Muscle of leg (tissue), 11 donors: Measurements from ENCODE around the gene OSGIN1. TPM values are rescaled to one million over a fixed set of nuclear protein-coding genes. Genes with fewer than 3 reads are reported as not detected.

ENCODE experiments used
- DNase-seq: peaks from one replicate; pipeline ENCODE4 v3.0.0; 2013
- H3K27ac ChIP-seq: one replicate; pipeline ENCODE4 v1.5.1; 2013; ENCODE audit warnings: mild to moderate bottlenecking, low read length, control low read depth
- H3K27me3 ChIP-seq: one replicate; pipeline ENCODE4 v1.6.1; 2013; ENCODE audit warnings: low read length; ENCODE audit not compliant: control insufficient read depth, insufficient read depth
- H3K36me3 ChIP-seq: one replicate; pipeline ENCODE4 v1.6.1; 2013; ENCODE audit warnings: low read length; ENCODE audit not compliant: control insufficient read depth, insufficient read depth
- H3K4me1 ChIP-seq: one replicate; pipeline ENCODE4 v1.6.1; 2013; ENCODE audit warnings: low read length; ENCODE audit not compliant: control insufficient read depth, insufficient read depth
- H3K4me3 ChIP-seq: one replicate; pipeline ENCODE4 v1.5.1; 2013; ENCODE audit warnings: low read length, control low read depth
- H3K9me3 ChIP-seq: replicated peaks from 2 replicates; pipeline ENCODE4 v1.6.1; 2013; ENCODE audit warnings: low read depth, low read length; ENCODE audit not compliant: control insufficient read depth
- WGBS: methylation state at CpG from one replicate; pipeline ENCODE4 v1.1.5; 2013; ENCODE audit warnings: missing lambda C conversion rate; ENCODE audit not compliant: insufficient coverage; 5-methylcytosine and 5-hydroxymethylcytosine counted together
- polyA plus RNA-seq, 8 donors: library from polyadenylated mRNA; unstranded; fragments of 120-200 nt; gene quantifications; one replicate each; pipeline versions ENCODE4 v1.2.1 to v1.2.3, GENCODE V29; 2013; ENCODE audit warnings: inconsistent platforms in 1 of 8, low replicate concordance in 1 of 8; ENCODE audit not compliant: insufficient read length in 8 of 8, insufficient read depth in 1 of 8
- total RNA-seq: library from RNA; stranded (reverse); fragments of 120-200 nt; gene quantifications from one replicate; pipeline ENCODE4 v1.2.4, GENCODE V29; 2013

OSGIN1 gene
- total and polyA plus RNA-seq, 9 donors, result 0.18 to 0.88 (median 0.45) TPM

DNA sequence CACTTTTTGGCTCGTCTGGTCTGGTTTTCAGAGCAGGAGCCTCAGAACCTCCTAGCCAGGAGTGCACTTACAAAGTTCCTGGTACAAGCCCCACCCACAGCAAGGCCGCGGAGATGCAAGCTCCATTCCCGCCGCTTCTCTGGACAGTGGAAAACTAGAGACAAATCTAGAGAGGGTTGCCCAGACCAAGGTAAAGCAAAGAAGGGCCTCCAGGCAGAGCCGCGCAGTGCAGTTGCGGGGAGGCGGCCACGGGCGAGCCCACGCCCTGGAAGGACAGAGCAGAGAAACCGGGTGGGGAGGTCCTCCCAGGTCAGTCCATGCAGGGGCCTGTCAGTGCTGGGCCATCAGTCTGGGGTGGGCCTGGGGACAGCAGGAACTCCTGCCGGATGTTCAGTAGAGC is 11.0 kb upstream of the OSGIN1 start:
- H3K36me3 ChIP-seq, result no peaks in the 10 kb centered on the region
- H3K27ac ChIP-seq, result no peak overlapping the region
- no peaks in the 10 kb centered on the region for H3K9me3 ChIP-seq
- WGBS, result 84% methylated on average over 10 of the region's 14 CpGs
- no peak for DNase-seq
- peaks cover 12% of the 10 kb centered on the region for H3K4me1 ChIP-seq
- no peak overlapping the region for H3K4me3 ChIP-seq
- peaks cover 4% of the 10 kb centered on the region for H3K27me3 ChIP-seq

- Histone ChIP-seq H3K4me1 (peaks cover 12% of the 10 kb centered on the region), H3K27me3 (peaks cover 4% of the 10 kb centered on the region), H3K9me3 (no peaks in the 10 kb centered on the region), H3K4me3 (no peak overlapping the region), H3K27ac (no peak overlapping the region), H3K36me3 (no peaks in the 10 kb centered on the region)
- WGBS, result 66% methylated on average over 10 of the region's 11 CpGs
- no peak for DNase-seq
These were observed 10.1 kb upstream of the OSGIN1 start for GRCh38 chr16:83942815-83943515.

DNA sequence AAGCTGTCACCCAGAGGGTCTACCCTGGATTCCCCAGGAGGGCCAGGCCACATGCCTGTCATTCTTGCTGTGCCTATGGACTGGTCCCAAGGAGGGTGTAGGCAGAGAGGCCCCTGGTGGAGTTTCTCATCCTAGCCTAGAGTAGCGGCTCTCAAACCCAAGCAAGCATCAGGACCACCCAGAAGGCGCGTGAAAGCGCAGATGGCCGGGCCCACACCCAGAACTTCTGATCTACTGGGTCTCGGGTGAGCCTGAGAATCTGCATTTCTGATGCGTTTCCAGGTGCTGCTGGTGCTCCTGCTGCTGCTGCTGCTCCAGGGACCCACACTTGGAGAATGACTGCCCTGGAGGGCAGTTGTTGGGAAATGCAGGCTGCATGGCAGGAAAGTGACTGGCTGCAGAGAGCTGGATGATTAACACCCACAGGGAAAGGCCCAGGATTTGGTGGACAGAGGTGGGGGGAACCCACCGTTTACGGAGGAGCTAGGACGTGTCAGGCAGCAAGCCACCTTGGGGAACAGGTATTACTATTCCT is 9.5 kb upstream of the OSGIN1 start:
- Histone ChIP-seq H3K27ac (no peak overlapping the region), H3K36me3 (no peaks in the 10 kb centered on the region), H3K9me3 (no peaks in the 10 kb centered on the region), H3K4me1 (peaks cover 12% of the 10 kb centered on the region), H3K4me3 (no peak overlapping the region), H3K27me3 (peaks cover 4% of the 10 kb centered on the region)
- no peak for DNase-seq
- WGBS, result 75% methylated on average over 9 of the region's 10 CpGs

- Histone ChIP-seq H3K9me3 (no peaks in the 10 kb centered on the region), H3K27ac (no peak overlapping the region), H3K4me1 (peaks cover 8% of the 10 kb centered on the region), H3K4me3 (no peak overlapping the region), H3K36me3 (no peaks in the 10 kb centered on the region), H3K27me3 (peaks cover 2% of the 10 kb centered on the region)
- 90% methylated on average over 9 of the region's 10 CpGs for WGBS
- no peak for DNase-seq
These were observed 7.5 kb upstream of the OSGIN1 start for GRCh38 chr16:83945587-83945986.

- Histone ChIP-seq H3K27me3 (no peaks in the 10 kb centered on the region), H3K4me1 (peaks cover 8% of the 10 kb centered on the region), H3K4me3 (no peak overlapping the region), H3K27ac (no peak overlapping the region), H3K36me3 (no peaks in the 10 kb centered on the region), H3K9me3 (no peaks in the 10 kb centered on the region)
- WGBS, result 66% methylated on average over 18 of the region's 24 CpGs
- no peak for DNase-seq
These were observed 6.8 kb upstream of the OSGIN1 start for GRCh38 chr16:83946154-83946780.

- no peak overlapping the region for H3K27ac ChIP-seq
- H3K4me3 ChIP-seq, result no peak overlapping the region
- DNase-seq, result no peak
- no peaks in the 10 kb centered on the region for H3K36me3 ChIP-seq
- no peaks in the 10 kb centered on the region for H3K9me3 ChIP-seq
- no peaks in the 10 kb centered on the region for H3K27me3 ChIP-seq
- peaks cover 8% of the 10 kb centered on the region for H3K4me1 ChIP-seq
- WGBS, result 77% methylated on average over 14 of the region's 21 CpGs
These were observed 6.1 kb upstream of the OSGIN1 start for GRCh38 chr16:83946781-83947566.

DNA sequence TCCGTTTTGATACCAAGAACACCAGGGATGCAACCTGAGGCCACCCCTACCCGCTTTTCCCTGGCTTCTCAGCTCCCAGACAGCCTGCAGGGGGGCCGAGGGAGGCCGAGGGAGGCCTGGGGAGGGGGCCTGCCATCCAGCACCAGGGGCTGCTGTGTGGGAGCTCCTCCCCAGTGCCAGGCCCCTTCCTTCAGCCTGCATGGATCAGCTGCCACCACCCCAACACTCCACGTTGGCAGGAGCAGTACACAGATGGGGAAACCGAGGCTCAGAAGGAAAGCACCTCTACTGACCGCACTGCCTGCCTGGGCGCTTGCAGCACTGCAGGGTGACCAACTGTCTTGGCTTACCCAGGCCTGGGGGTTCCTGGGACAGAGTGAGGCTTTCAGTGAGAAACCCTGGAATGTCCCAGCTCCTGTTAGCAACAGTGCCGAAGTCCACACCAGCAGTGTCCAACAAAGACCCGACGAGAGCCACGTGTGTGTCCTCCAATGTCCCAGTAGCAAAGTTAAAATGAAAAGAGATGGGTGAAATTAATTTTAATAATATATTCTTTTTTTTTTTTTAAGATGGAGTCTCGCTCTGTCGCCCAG is 5.3 kb upstream of the OSGIN1 start:
- no peak overlapping the region for H3K4me3 ChIP-seq
- H3K27ac ChIP-seq, result no peak overlapping the region
- 78% methylated on average over 8 of the region's 14 CpGs for WGBS
- peaks cover 4% of the 10 kb centered on the region for H3K27me3 ChIP-seq
- no peak for DNase-seq
- no peaks in the 10 kb centered on the region for H3K36me3 ChIP-seq
- peaks cover 11% of the 10 kb centered on the region for H3K4me1 ChIP-seq
- no peaks in the 10 kb centered on the region for H3K9me3 ChIP-seq

DNA sequence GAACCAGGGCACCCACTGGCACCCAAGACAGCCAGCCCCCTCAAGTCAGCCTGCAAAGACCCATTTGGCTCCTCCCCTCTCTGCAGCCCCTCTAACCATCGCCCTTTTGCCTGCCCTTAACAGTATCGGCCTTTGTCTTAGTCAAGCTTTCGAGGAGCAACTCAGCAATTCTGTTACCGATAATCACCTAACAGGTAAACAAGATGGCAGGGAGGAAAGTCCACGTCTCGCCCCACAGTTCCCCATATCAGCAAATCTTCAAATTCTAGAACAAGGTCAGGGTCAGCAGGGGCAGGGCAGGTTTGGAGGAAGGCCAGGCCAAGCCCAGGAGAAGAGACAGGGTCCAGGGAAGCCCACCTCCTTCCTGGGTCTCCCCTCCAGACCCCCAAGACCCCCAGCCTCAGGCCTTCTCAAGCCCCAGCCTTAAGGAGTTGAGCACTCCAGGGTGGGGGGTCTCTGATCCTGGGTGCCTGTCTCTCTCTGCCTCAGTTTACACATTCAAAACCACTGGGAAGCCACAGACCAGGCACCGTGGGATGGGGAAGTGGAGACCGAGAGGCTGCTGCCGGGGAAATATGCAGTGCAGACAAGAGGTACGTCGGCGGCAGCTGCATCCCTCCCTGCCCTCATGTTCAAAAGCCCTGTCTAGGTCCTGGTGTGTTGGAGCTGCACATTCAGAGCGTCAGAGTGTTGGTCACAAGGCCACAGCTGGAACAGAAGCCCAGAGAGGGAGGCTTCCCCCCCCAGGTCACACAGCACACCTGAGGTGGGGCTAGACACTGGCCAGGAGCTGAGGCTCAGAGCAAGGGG is 3.9 kb upstream of the OSGIN1 start:
- 85% methylated on average over 5 of the region's 13 CpGs for WGBS
- H3K4me3 ChIP-seq, result no peak overlapping the region

GRCh38 chr16:83949724-83950001 is 3.4 kb upstream of the OSGIN1 start:
- peaks cover 20% of the 10 kb centered on the region for H3K4me1 ChIP-seq
- H3K36me3 ChIP-seq, result no peaks in the 10 kb centered on the region
- WGBS, result no CpG with 5 or more reads among the region's 5 CpGs
- no peaks in the 10 kb centered on the region for H3K9me3 ChIP-seq
- peaks cover 4% of the 10 kb centered on the region for H3K27me3 ChIP-seq
- DNase-seq, result no peak
- H3K27ac ChIP-seq, result no peak overlapping the region
- H3K4me3 ChIP-seq, result no peak overlapping the region

More for the DNA sequence above, 3.9 kb upstream of the OSGIN1 start:
- Histone ChIP-seq H3K36me3 (no peaks in the 10 kb centered on the region), H3K27ac (no peak overlapping the region), H3K9me3 (no peaks in the 10 kb centered on the region), H3K4me1 (peaks cover 17% of the 10 kb centered on the region), H3K27me3 (peaks cover 4% of the 10 kb centered on the region)
- no peak for DNase-seq
